ENCODE results near the gene CCZ1B.
"Not testable (repeated sequence)": the region's sequence is repeated elsewhere in the genome, so short reads cannot be mapped to it uniquely, and the experiment has no call there.

Gene CCZ1B

GRCh38 chr7:6849127-6849526 is 23.1 kb upstream of the CCZ1B start:
- not testable (repeated sequence) for H3K9ac ChIP-seq (ENCODE audit: low read depth, low read length); H3K27me3 ChIP-seq (ENCODE audit: control insufficient read depth, insufficient read depth, low read length); H3K4me3 ChIP-seq (ENCODE audit: low read depth, low read length); H3K9me3 ChIP-seq (ENCODE audit: control insufficient read depth, insufficient read depth, low read length); H3K36me3 ChIP-seq (ENCODE audit: control insufficient read depth, insufficient read depth, low read length); H3K4me1 ChIP-seq (ENCODE audit: control insufficient read depth, insufficient read depth, low read length)

GRCh38 chr7:6847751-6848150 is 21.7 kb upstream of the CCZ1B start:
- H3K9me3 ChIP-seq (ENCODE audit: control insufficient read depth, insufficient read depth, low read length); H3K4me1 ChIP-seq (ENCODE audit: control insufficient read depth, insufficient read depth, low read length); H3K36me3 ChIP-seq (ENCODE audit: control insufficient read depth, insufficient read depth, low read length); H3K27me3 ChIP-seq (ENCODE audit: control insufficient read depth, insufficient read depth, low read length); H3K4me3 ChIP-seq (ENCODE audit: low read depth, low read length); H3K9ac ChIP-seq (ENCODE audit: low read depth, low read length): not testable (repeated sequence)

- H3K4me1 ChIP-seq (ENCODE audit: control insufficient read depth, insufficient read depth, low read length); H3K9me3 ChIP-seq (ENCODE audit: control insufficient read depth, insufficient read depth, low read length); H3K9ac ChIP-seq (ENCODE audit: low read depth, low read length); H3K36me3 ChIP-seq (ENCODE audit: control insufficient read depth, insufficient read depth, low read length); H3K27me3 ChIP-seq (ENCODE audit: control insufficient read depth, insufficient read depth, low read length); H3K4me3 ChIP-seq (ENCODE audit: low read depth, low read length): not testable (repeated sequence)
Measured at GRCh38 chr7:6845971-6846449, 19.9 kb upstream of the CCZ1B start.

- not testable (repeated sequence) for H3K4me3 ChIP-seq (ENCODE audit: low read depth, low read length); H3K9ac ChIP-seq (ENCODE audit: low read depth, low read length); H3K36me3 ChIP-seq (ENCODE audit: control insufficient read depth, insufficient read depth, low read length); H3K4me1 ChIP-seq (ENCODE audit: control insufficient read depth, insufficient read depth, low read length); H3K9me3 ChIP-seq (ENCODE audit: control insufficient read depth, insufficient read depth, low read length); H3K27me3 ChIP-seq (ENCODE audit: control insufficient read depth, insufficient read depth, low read length)
Measured at GRCh38 chr7:6843654-6844053, 17.6 kb upstream of the CCZ1B start.

GRCh38 chr7:6843092-6843491 is 17.0 kb upstream of the CCZ1B start:
- not testable (repeated sequence) for H3K9ac ChIP-seq (ENCODE audit: low read depth, low read length); H3K4me3 ChIP-seq (ENCODE audit: low read depth, low read length); H3K36me3 ChIP-seq (ENCODE audit: control insufficient read depth, insufficient read depth, low read length); H3K4me1 ChIP-seq (ENCODE audit: control insufficient read depth, insufficient read depth, low read length); H3K9me3 ChIP-seq (ENCODE audit: control insufficient read depth, insufficient read depth, low read length); H3K27me3 ChIP-seq (ENCODE audit: control insufficient read depth, insufficient read depth, low read length)

GRCh38 chr7:6842278-6842921 is 16.3 kb upstream of the CCZ1B start:
- H3K4me3 ChIP-seq (ENCODE audit: low read depth, low read length); H3K9ac ChIP-seq (ENCODE audit: low read depth, low read length); H3K36me3 ChIP-seq (ENCODE audit: control insufficient read depth, insufficient read depth, low read length); H3K27me3 ChIP-seq (ENCODE audit: control insufficient read depth, insufficient read depth, low read length); H3K4me1 ChIP-seq (ENCODE audit: control insufficient read depth, insufficient read depth, low read length); H3K9me3 ChIP-seq (ENCODE audit: control insufficient read depth, insufficient read depth, low read length): not testable (repeated sequence)

GRCh38 chr7:6837081-6837480 is 11.0 kb upstream of the CCZ1B start:
- H3K36me3 ChIP-seq (ENCODE audit: control insufficient read depth, insufficient read depth, low read length); H3K27me3 ChIP-seq (ENCODE audit: control insufficient read depth, insufficient read depth, low read length); H3K9me3 ChIP-seq (ENCODE audit: control insufficient read depth, insufficient read depth, low read length); H3K4me3 ChIP-seq (ENCODE audit: low read depth, low read length); H3K4me1 ChIP-seq (ENCODE audit: control insufficient read depth, insufficient read depth, low read length); H3K9ac ChIP-seq (ENCODE audit: low read depth, low read length): not testable (repeated sequence)

GRCh38 chr7:6835521-6835920 is 9.4 kb upstream of the CCZ1B start:
- H3K4me3 ChIP-seq (ENCODE audit: low read depth, low read length); H3K9me3 ChIP-seq (ENCODE audit: control insufficient read depth, insufficient read depth, low read length); H3K4me1 ChIP-seq (ENCODE audit: control insufficient read depth, insufficient read depth, low read length); H3K36me3 ChIP-seq (ENCODE audit: control insufficient read depth, insufficient read depth, low read length); H3K9ac ChIP-seq (ENCODE audit: low read depth, low read length); H3K27me3 ChIP-seq (ENCODE audit: control insufficient read depth, insufficient read depth, low read length): not testable (repeated sequence)

GRCh38 chr7:6833636-6834035 is 7.6 kb upstream of the CCZ1B start:
- no peaks in the 10 kb centered on the region for H3K27me3 ChIP-seq (ENCODE audit: control insufficient read depth, insufficient read depth, low read length)
- H3K4me3 ChIP-seq (ENCODE audit: low read depth, low read length), result no peak overlapping the region
- no peaks in the 10 kb centered on the region for H3K36me3 ChIP-seq (ENCODE audit: control insufficient read depth, insufficient read depth, low read length)

GRCh38 chr7:6831018-6831725 is 5.1 kb upstream of the CCZ1B start:
- no peaks in the 10 kb centered on the region for H3K36me3 ChIP-seq (ENCODE audit: control insufficient read depth, insufficient read depth, low read length)
- H3K27me3 ChIP-seq (ENCODE audit: control insufficient read depth, insufficient read depth, low read length), result no peaks in the 10 kb centered on the region
- no peak overlapping the region for H3K4me3 ChIP-seq (ENCODE audit: low read depth, low read length)
- H3K4me1 ChIP-seq (ENCODE audit: control insufficient read depth, insufficient read depth, low read length), result no peaks in the 10 kb centered on the region
- no peak overlapping the region for H3K9ac ChIP-seq (ENCODE audit: low read depth, low read length)
- no peaks in the 10 kb centered on the region for H3K9me3 ChIP-seq (ENCODE audit: control insufficient read depth, insufficient read depth, low read length)

More at GRCh38 chr7:6833636-6834035, 7.6 kb upstream of the CCZ1B start:
- no peak overlapping the region for H3K9ac ChIP-seq (ENCODE audit: low read depth, low read length)
- no peaks in the 10 kb centered on the region for H3K9me3 ChIP-seq (ENCODE audit: control insufficient read depth, insufficient read depth, low read length)
- no peaks in the 10 kb centered on the region for H3K4me1 ChIP-seq (ENCODE audit: control insufficient read depth, insufficient read depth, low read length)

GRCh38 chr7:6830026-6830425 is 4.0 kb upstream of the CCZ1B start:
- not testable (repeated sequence) for H3K27me3 ChIP-seq (ENCODE audit: control insufficient read depth, insufficient read depth, low read length); H3K4me3 ChIP-seq (ENCODE audit: low read depth, low read length); H3K36me3 ChIP-seq (ENCODE audit: control insufficient read depth, insufficient read depth, low read length); H3K4me1 ChIP-seq (ENCODE audit: control insufficient read depth, insufficient read depth, low read length); H3K9me3 ChIP-seq (ENCODE audit: control insufficient read depth, insufficient read depth, low read length); H3K9ac ChIP-seq (ENCODE audit: low read depth, low read length)

GRCh38 chr7:6829616-6830015 is 3.5 kb upstream of the CCZ1B start:
- not testable (repeated sequence) for H3K4me3 ChIP-seq (ENCODE audit: low read depth, low read length); H3K9ac ChIP-seq (ENCODE audit: low read depth, low read length); H3K36me3 ChIP-seq (ENCODE audit: control insufficient read depth, insufficient read depth, low read length); H3K27me3 ChIP-seq (ENCODE audit: control insufficient read depth, insufficient read depth, low read length); H3K9me3 ChIP-seq (ENCODE audit: control insufficient read depth, insufficient read depth, low read length); H3K4me1 ChIP-seq (ENCODE audit: control insufficient read depth, insufficient read depth, low read length)
